Esophagus muscularis mucosa (tissue), 4 donors: ENCODE data around the gene FOXO3. TPM values are rescaled to one million over a fixed set of nuclear protein-coding genes. Genes with fewer than 3 reads are reported as not detected.
"Not testable (repeated sequence)": the region's sequence is repeated elsewhere in the genome, so short reads cannot be mapped to it uniquely, and the experiment has no call there.

Experiments
- DNase-seq: peaks from one replicate; pipeline ENCODE4 v3.0.0-alpha.2; 2017; ENCODE audit errors: extremely low spot score
- H3K27ac ChIP-seq, 4 donors: fragments of 200-600 bp; sonication (generic); replicated peaks in 1 of 4; 1 replicate in 3 of 4; 2 replicates in 1 of 4; pipeline ENCODE4 v1.5.1; 2016 to 2019; ENCODE audit warnings: mild to moderate bottlenecking in 1 of 4
- H3K27me3 ChIP-seq, 4 donors: fragments of 200-600 bp; sonication (generic); one replicate each; pipeline versions ENCODE4 v1.5.1 to v1.6.0; 2016 to 2019
- H3K36me3 ChIP-seq, 4 donors: fragments of 200-600 bp; sonication (generic); one replicate each; pipeline ENCODE4 v1.5.1; 2016 to 2019
- H3K4me1 ChIP-seq, 4 donors: fragments of 200-600 bp; sonication (generic); one replicate each; pipeline ENCODE4 v1.5.1; 2016 to 2019
- H3K4me3 ChIP-seq, 4 donors: fragments of 200-600 bp; sonication (generic); 1 replicate in 2 of 4; 2 replicates in 2 of 4; pipeline ENCODE4 v1.5.1; 2016 to 2019; ENCODE audit warnings: mild to moderate bottlenecking in 4 of 4, moderate library complexity in 1 of 4
- H3K9me3 ChIP-seq, 4 donors: fragments of 200-600 bp; sonication (generic); 1 replicate in 3 of 4; 2 replicates in 1 of 4; pipeline ENCODE4 v1.5.1; 2016 to 2019
- CTCF ChIP-seq, 3 experiments: fragments of 200-600 bp in 2 of 3; fragments of 450-650 bp in 1 of 3; sonication (generic) in 2 of 3; IDR thresholded peaks; one replicate each; pipeline ENCODE4 v1.5.1; 2017 to 2019; ENCODE audit warnings: antibody characterized with exemption in 3 of 3, mild to moderate bottlenecking in 2 of 3, moderate library complexity in 1 of 3
- EP300 ChIP-seq: sonication (generic); formaldehyde crosslinking; IDR thresholded peaks from one replicate; pipeline ENCODE4 v1.6.1; 2017; ENCODE audit warnings: antibody characterized with exemption
- POLR2A ChIP-seq: fragments of 450-650 bp; IDR thresholded peaks from one replicate; pipeline ENCODE4 v1.6.1; 2017; ENCODE audit warnings: antibody characterized with exemption, moderate library complexity, mild to moderate bottlenecking, low read depth
- POLR2AphosphoS5 ChIP-seq, 2 donors: sonication (generic); formaldehyde crosslinking; IDR thresholded peaks; one replicate each; pipeline ENCODE4 v1.6.1; 2017; ENCODE audit warnings: antibody characterized with exemption in 2 of 2
- WGBS: methylation state at CpG from one replicate; pipeline ENCODE4 v1.1.5; 2018; 5-methylcytosine and 5-hydroxymethylcytosine counted together
- intact Hi-C: fragments of 100-400 bp; cut with DNase I; formaldehyde crosslinking; loops from one replicate; pipeline ENCODE4 v1.15.1; 2023
- total RNA-seq, 4 donors: library from RNA; depleted of rRNA; stranded (reverse); fragments of >200 nt; gene quantifications; one replicate each; pipeline versions ENCODE4 v1.1.0 to v1.2.1, GENCODE V29; 2016

Gene FOXO3
- total RNA-seq, 4 donors from 2014 or later = 92.2 to 154 (median 122) TPM

DNA sequence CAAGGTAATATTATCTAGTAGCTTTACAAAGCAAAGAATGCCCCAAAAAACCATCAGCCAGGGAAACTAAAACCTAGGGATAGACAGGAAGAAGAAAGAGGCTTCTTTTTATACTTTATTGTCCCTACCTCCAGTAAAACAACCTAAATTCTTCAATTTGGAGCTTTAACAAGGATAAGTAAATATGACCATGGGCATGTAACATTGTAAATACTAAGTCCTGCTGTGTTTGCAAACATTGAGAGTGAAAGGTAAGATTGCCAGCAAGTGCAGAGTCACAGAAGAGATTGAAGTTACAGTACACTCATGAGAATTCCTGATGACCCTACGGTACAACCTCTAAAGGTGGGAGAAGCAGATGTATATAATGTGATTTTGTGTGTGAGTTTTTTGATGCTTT lies 117.2 kb downstream of the FOXO3 start:
- H3K36me3 ChIP-seq = peaks cover 4 to 25% (median 11%) of the 10 kb centered on the region in 4 donors
- DNase-seq = no peak
- no peak overlapping the region for H3K27ac ChIP-seq
- H3K27me3 ChIP-seq = no peaks in the 10 kb centered on the region
- intact Hi-C loops = no loop called here
- peaks cover 53 to 65% (median 59%) of the 10 kb centered on the region in 4 donors for H3K4me1 ChIP-seq
- no peak for TF ChIP-seq CTCF (IDR thresholded peaks at IDR 0.05)
- no peak for TF ChIP-seq POLR2AphosphoS5 (IDR thresholded peaks at IDR 0.05)
- TF ChIP-seq EP300 = no peak
- no peak for TF ChIP-seq POLR2A
- 100% methylated on average over 1 of the region's 1 CpG for WGBS
- H3K4me3 ChIP-seq = no peak overlapping the region
- no peaks in the 10 kb centered on the region for H3K9me3 ChIP-seq

DNA sequence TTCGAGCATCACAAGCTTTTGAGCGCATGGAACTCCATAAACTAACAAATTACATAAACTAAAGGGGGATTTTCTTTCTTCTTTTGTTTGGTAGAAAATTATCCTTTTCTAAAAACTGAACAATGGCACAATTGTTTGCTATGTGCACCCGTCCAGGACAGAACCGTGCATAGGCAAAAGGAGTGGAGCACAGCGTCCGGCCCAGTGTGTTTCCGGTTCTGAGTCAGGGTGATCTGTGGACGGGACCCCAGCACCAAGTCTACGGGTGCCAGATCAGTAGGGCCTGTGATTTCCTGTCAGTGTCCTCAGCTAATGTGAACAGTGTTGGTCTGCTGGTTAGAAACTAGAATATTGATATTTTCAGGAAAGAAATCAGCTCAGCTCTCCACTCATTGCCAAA lies 119.6 kb downstream of the FOXO3 start:
- H3K36me3 ChIP-seq = peaks cover 4 to 31% (median 11%) of the 10 kb centered on the region in 4 donors
- WGBS = 92% methylated on average over 9 of the region's 9 CpGs
- H3K27ac ChIP-seq, H3K27me3 ChIP-seq, H3K4me3 ChIP-seq, DNase-seq, H3K9me3 ChIP-seq, intact Hi-C loops: not testable (repeated sequence)
- H3K4me1 ChIP-seq = peaks cover 35 to 56% (median 45%) of the 10 kb centered on the region in 4 donors

DNA sequence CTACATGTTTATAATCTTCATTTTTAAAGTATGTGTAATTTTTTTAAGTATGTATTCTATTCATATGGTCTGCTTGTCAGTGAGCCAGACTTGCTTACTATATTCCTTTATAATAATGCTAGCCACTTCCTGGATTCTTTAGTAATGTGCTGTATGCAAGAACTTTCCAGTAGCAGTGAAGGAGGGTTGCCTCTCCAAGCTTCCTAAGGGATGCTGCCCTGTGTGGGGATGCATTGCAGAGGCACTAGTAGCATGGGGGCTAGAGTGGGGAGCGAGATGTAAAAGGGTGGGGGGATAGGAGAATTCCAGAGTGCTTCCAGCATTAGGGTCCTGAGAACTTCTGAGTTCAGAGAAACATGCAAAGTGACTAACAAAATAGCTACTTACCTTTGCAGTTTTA lies 121.0 kb downstream of the FOXO3 start:
- H3K27ac ChIP-seq, H3K27me3 ChIP-seq, H3K9me3 ChIP-seq, intact Hi-C loops, H3K4me3 ChIP-seq, DNase-seq: not testable (repeated sequence)
- 89% methylated on average over 1 of the region's 1 CpG for WGBS
- H3K4me1 ChIP-seq = peaks cover 27 to 49% (median 40%) of the 10 kb centered on the region in 4 donors
- H3K36me3 ChIP-seq = peaks cover 10 to 45% (median 23%) of the 10 kb centered on the region in 4 donors

DNA sequence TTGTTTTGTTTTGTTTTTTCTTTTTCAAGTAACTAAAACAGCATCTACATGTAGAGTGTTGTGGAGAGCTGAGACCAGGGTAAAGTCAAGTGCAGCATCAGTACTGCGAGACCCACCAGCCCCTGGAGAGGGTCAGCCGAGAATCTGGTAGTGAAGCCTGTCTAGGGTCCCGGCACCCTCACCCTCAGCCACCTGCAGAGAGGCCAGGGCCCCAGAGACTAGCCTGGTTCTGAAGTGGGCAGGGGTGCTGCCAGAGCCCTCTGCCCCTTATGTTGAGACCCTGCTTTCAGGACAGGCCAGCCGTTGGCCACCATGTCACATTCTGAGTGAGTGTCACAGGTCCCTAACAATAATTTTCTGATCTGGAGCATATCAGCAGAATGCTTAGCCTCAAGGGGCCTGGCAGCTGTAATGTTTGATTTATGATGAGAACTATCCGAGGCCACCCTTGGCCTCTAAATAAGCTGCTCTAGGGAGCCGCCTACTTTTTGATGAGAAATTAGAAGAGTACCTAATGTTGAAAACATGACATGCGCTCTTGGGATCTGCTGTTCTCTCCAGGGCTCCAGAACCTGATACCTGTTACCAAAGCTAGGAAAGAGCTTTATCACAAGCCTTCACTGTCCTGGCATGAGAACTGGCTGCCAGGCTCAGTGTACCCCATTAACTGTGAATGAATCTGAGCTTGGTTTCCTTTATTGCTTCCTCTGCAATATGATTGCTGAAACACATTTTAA lies 121.8 kb downstream of the FOXO3 start:
- H3K4me3 ChIP-seq, DNase-seq, intact Hi-C loops, H3K27ac ChIP-seq, H3K9me3 ChIP-seq, H3K27me3 ChIP-seq: not testable (repeated sequence)
- WGBS = 100% methylated on average over 1 of the region's 7 CpGs
- H3K36me3 ChIP-seq = peaks cover 10 to 51% (median 27%) of the 10 kb centered on the region in 4 donors
- H3K4me1 ChIP-seq = peaks cover 20 to 45% (median 35%) of the 10 kb centered on the region in 4 donors

DNA sequence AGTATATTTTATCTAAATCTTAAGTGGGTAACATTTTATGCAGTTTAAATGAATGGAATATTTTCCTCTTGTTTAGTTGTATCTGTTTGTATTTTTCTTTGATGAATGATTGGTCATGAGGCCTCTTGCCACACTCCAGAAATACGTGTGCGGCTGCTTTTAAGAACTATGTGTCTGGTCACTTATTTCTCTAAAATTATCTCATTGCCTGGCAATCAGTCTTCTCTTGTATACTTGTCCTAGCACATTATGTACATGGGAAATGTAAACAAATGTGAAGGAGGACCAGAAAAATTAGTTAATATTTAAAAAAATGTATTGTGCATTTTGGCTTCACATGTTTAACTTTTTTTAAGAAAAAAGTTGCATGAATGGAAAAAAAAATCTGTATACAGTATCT lies 123.3 kb downstream of the FOXO3 start:
- DNase-seq, H3K27ac ChIP-seq, H3K4me3 ChIP-seq, H3K9me3 ChIP-seq, intact Hi-C loops, H3K27me3 ChIP-seq: not testable (repeated sequence)
- H3K36me3 ChIP-seq = peaks cover 10 to 56% (median 29%) of the 10 kb centered on the region in 4 donors
- H3K4me1 ChIP-seq = peaks cover 31 to 48% (median 35%) of the 10 kb centered on the region in 4 donors
- WGBS = 75% methylated on average over 2 of the region's 2 CpGs

DNA sequence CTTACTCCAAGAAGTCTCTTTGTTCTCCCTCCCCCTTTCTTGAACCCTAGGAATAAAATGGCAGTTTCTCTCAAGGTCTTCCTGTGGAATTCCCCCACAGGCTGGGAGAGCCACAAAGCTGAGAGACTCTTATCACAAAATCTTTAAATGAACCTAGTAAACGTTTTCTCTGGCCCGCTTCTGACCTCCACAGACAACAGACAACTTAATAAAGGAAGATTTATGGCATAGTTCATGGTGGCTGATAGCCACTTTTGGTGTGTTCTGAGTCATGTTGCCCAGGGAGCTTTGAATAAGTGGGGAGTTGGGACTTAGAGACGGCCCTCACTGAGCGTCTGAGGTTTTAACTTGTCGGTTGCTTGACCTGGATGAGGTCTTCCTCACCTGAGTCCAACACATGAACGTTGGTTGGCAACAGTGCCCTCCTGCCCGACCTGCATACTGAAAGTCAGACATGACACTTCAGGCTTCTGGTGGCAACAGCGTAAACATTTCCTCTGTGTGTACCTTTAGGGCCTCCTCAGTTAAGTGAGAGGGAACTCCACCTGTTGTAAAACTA lies 124.1 kb downstream of the FOXO3 start:
- TF ChIP-seq POLR2AphosphoS5 (IDR thresholded peaks at IDR 0.05) (peak in 1 of 2 donors; percentile 21), EP300 (no peak)
- peaks cover 40 to 57% (median 43%) of the 10 kb centered on the region in 4 donors for H3K4me1 ChIP-seq

DNA sequence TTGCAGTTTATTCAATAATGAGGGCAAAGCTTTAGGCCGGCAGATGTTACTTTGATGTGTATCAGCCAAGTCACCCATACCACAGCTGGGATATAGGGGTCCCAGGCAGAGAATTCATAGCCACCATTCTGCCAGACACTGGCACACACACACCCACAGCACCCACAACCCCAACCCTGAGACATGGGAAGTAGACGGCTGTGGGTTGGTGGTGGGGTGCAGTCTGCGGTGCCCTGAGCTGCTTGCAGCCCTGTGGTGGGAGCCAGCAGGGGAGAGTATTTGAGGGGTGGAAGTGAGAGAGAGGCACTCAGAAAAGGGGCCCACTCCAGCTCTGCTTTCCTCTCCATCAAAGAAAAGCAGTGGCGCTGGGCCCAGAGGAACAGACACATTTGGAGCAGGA lies 125.3 kb downstream of the FOXO3 start:
- Histone ChIP-seq H3K27ac (no peak overlapping the region), H3K4me1 (peaks cover 41 to 68% (median 54%) of the 10 kb centered on the region in 4 donors), H3K4me3 (no peak overlapping the region), H3K9me3 (no peaks in the 10 kb centered on the region), H3K27me3 (no peaks in the 10 kb centered on the region), H3K36me3 (peaks cover 10 to 58% (median 23%) of the 10 kb centered on the region in 4 donors)
- TF ChIP-seq CTCF (IDR thresholded peaks at IDR 0.05) = no peak
- no peak for TF ChIP-seq POLR2A
- no peak for TF ChIP-seq EP300
- TF ChIP-seq POLR2AphosphoS5 (IDR thresholded peaks at IDR 0.05) = no peak
- no peak for DNase-seq
- intact Hi-C loops = no loop called here
- 82% methylated on average over 4 of the region's 4 CpGs for WGBS

More for the DNA sequence above, 124.1 kb downstream of the FOXO3 start:
- 62% methylated on average over 8 of the region's 8 CpGs for WGBS
- Histone ChIP-seq H3K36me3 (peaks cover 10 to 58% (median 26%) of the 10 kb centered on the region in 4 donors), H3K4me3 (no peak overlapping the region), H3K27ac (no peak overlapping the region), H3K9me3 (no peaks in the 10 kb centered on the region), H3K27me3 (no peaks in the 10 kb centered on the region)
- DNase-seq = no peak
- intact Hi-C loops = no loop called here
